Loucy (cell line): Measurements from ENCODE around the gene SPSB3.
"Not testable (repeated sequence)": the region's sequence is repeated elsewhere in the genome, so short reads cannot be mapped to it uniquely, and the experiment has no call there.

Source experiments
- H2AFZ ChIP-seq: fragments of 200-600 bp; sonication (generic); 2 replicates; pipeline ENCODE4 v1.6.0; 2016; ENCODE audit warnings: antibody characterized with exemption, mild to moderate bottlenecking, low read length, moderate library complexity
- H3F3A ChIP-seq: fragments of 200-600 bp; 2 replicates; pipeline ENCODE4 v1.6.0; 2016; ENCODE audit warnings: antibody characterized with exemption, low read depth, mild to moderate bottlenecking
- H3K27me3 ChIP-seq: fragments of 200-600 bp; sonication (generic); 2 replicates; pipeline ENCODE4 v1.6.1; 2014; ENCODE audit warnings: low read length, mild to moderate bottlenecking; ENCODE audit not compliant: insufficient read depth, poor library complexity, severe bottlenecking
- H3K36me3 ChIP-seq: fragments of 200-600 bp; sonication (generic); 2 replicates; pipeline ENCODE4 v1.6.1; 2016; ENCODE audit warnings: low read length; ENCODE audit not compliant: insufficient read depth
- H3K4me1 ChIP-seq: fragments of 200-600 bp; sonication (generic); 2 replicates; pipeline ENCODE4 v1.5.1; 2014; ENCODE audit warnings: low read length, mild to moderate bottlenecking; ENCODE audit not compliant: insufficient read depth, poor library complexity, severe bottlenecking
- H3K4me2 ChIP-seq: fragments of 200-600 bp; sonication (generic); 2 replicates; pipeline ENCODE4 v1.6.0; 2014; ENCODE audit warnings: antibody characterized with exemption, low read length, low read depth, mild to moderate bottlenecking; ENCODE audit not compliant: poor library complexity, severe bottlenecking
- H3K4me3 ChIP-seq: fragments of 200-600 bp; sonication (generic); 2 replicates; pipeline ENCODE4 v1.5.1; 2014; ENCODE audit warnings: low read length, mild to moderate bottlenecking, mixed read lengths; ENCODE audit not compliant: poor library complexity, severe bottlenecking
- H3K79me2 ChIP-seq: fragments of 200-600 bp; sonication (generic); 2 replicates; pipeline ENCODE4 v1.6.1; 2014; ENCODE audit warnings: low read length; ENCODE audit not compliant: insufficient read depth
- H3K9ac ChIP-seq: fragments of 200-600 bp; sonication (generic); 2 replicates; pipeline ENCODE4 v1.6.0; 2014; ENCODE audit warnings: mild to moderate bottlenecking, low read depth, low read length, moderate library complexity; ENCODE audit not compliant: poor library complexity, severe bottlenecking
- H3K9me2 ChIP-seq: fragments of 200-600 bp; sonication (generic); replicated peaks from 2 replicates; pipeline ENCODE4 v1.6.1; 2016; ENCODE audit warnings: low read depth, low read length, mixed read lengths
- H3K9me3 ChIP-seq: fragments of 200-600 bp; sonication (generic); 2 replicates; pipeline ENCODE4 v1.6.1; 2014; ENCODE audit warnings: mild to moderate bottlenecking, antibody characterized with exemption, low read length, low read depth; ENCODE audit not compliant: insufficient read depth
- H4K20me1 ChIP-seq: fragments of 200-600 bp; sonication (generic); 2 replicates; pipeline ENCODE4 v1.6.0; 2014; ENCODE audit warnings: antibody characterized with exemption, low read length, mild to moderate bottlenecking; ENCODE audit not compliant: insufficient read depth, poor library complexity, severe bottlenecking
- EZH2phosphoT487 ChIP-seq: fragments of 200-600 bp; IDR thresholded peaks from 2 replicates; pipeline ENCODE4 v1.6.1; 2018; ENCODE audit warnings: antibody characterized with exemption, mild to moderate bottlenecking, moderate library complexity, borderline replicate concordance
- TF ChIP-seq, protein P1 (sequence below): fragments of 200-600 bp; sonication (generic); conservative IDR thresholded peaks from 2 replicates; pipeline ENCODE4 v1.5.1; 2014; ENCODE audit warnings: mild to moderate bottlenecking, antibody characterized with exemption, low read length

The SPSB3 gene

GRCh38 chr16:1807626-1808025 is 25.3 kb upstream of the SPSB3 start:
- no peak overlapping the region for H3K4me2 ChIP-seq
- no peaks in the 10 kb centered on the region for H4K20me1 ChIP-seq
- no peaks in the 10 kb centered on the region for H3K9me2 ChIP-seq
- no peak overlapping the region for H3K4me3 ChIP-seq
- H3K36me3 ChIP-seq, result no peaks in the 10 kb centered on the region
- no peaks in the 10 kb centered on the region for H3K27me3 ChIP-seq
- no peaks in the 10 kb centered on the region for H3F3A ChIP-seq
- H2AFZ ChIP-seq, result no peak overlapping the region
- no peaks in the 10 kb centered on the region for H3K4me1 ChIP-seq
- no peaks in the 10 kb centered on the region for H3K9me3 ChIP-seq
- H3K9ac ChIP-seq, result no peak overlapping the region
- no peaks in the 10 kb centered on the region for H3K79me2 ChIP-seq
- TF ChIP-seq EZH2phosphoT487, result no peak
- TF ChIP-seq, protein P1, sequence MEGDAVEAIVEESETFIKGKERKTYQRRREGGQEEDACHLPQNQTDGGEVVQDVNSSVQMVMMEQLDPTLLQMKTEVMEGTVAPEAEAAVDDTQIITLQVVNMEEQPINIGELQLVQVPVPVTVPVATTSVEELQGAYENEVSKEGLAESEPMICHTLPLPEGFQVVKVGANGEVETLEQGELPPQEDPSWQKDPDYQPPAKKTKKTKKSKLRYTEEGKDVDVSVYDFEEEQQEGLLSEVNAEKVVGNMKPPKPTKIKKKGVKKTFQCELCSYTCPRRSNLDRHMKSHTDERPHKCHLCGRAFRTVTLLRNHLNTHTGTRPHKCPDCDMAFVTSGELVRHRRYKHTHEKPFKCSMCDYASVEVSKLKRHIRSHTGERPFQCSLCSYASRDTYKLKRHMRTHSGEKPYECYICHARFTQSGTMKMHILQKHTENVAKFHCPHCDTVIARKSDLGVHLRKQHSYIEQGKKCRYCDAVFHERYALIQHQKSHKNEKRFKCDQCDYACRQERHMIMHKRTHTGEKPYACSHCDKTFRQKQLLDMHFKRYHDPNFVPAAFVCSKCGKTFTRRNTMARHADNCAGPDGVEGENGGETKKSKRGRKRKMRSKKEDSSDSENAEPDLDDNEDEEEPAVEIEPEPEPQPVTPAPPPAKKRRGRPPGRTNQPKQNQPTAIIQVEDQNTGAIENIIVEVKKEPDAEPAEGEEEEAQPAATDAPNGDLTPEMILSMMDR, result no peak

DNA sequence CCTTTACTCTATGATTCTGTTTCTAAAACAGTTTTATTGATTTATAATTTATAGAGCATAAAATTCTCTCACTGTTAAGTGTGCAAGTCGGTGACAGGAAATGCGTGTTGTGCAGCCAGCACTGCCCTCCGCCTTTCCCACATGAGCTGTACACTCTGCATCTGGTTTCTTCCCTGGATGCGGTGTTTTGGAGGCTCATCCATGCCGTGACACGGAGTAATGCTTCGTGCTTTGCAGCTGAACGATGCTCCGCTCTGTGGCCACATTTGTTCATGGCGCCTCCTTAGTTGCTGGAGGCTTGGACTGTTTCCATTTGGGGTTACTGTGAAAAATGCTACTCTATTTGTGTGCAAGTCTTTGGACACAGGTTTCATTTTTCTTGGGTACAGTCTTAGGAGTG is 18.3 kb upstream of the SPSB3 start:
- Histone ChIP-seq H3K9me2 (no peaks in the 10 kb centered on the region), H4K20me1 (no peaks in the 10 kb centered on the region), H3K4me1 (no peaks in the 10 kb centered on the region), H3K79me2 (no peaks in the 10 kb centered on the region), H3K9ac (no peak overlapping the region), H2AFZ (no peak overlapping the region), H3K4me2 (no peak overlapping the region), H3F3A (no peaks in the 10 kb centered on the region), H3K27me3 (no peaks in the 10 kb centered on the region), H3K36me3 (no peaks in the 10 kb centered on the region), H3K9me3 (no peaks in the 10 kb centered on the region), H3K4me3 (no peak overlapping the region)
- no peak for TF ChIP-seq EZH2phosphoT487
- TF ChIP-seq, protein P1, result no peak

GRCh38 chr16:1799263-1799662 is 16.9 kb upstream of the SPSB3 start:
- H3K4me3 ChIP-seq, H3K4me2 ChIP-seq, H3K36me3 ChIP-seq, H2AFZ ChIP-seq, H3K9me3 ChIP-seq, H3F3A ChIP-seq, H4K20me1 ChIP-seq, H3K9ac ChIP-seq, H3K79me2 ChIP-seq, H3K4me1 ChIP-seq, H3K9me2 ChIP-seq, H3K27me3 ChIP-seq: not testable (repeated sequence)

GRCh38 chr16:1794908-1795666 is 12.7 kb upstream of the SPSB3 start:
- Histone ChIP-seq H3K9ac (no peak overlapping the region), H3K4me3 (no peak overlapping the region), H3K27me3 (no peaks in the 10 kb centered on the region), H3K4me2 (no peak overlapping the region), H3K36me3 (no peaks in the 10 kb centered on the region), H3K4me1 (no peaks in the 10 kb centered on the region), H4K20me1 (no peaks in the 10 kb centered on the region), H3F3A (no peaks in the 10 kb centered on the region), H3K79me2 (no peaks in the 10 kb centered on the region), H3K9me3 (no peaks in the 10 kb centered on the region), H2AFZ (no peak overlapping the region), H3K9me2 (no peaks in the 10 kb centered on the region)
- no peak for TF ChIP-seq EZH2phosphoT487
- TF ChIP-seq, protein P1, result no peak
